ENCODE results near the gene SLC6A18. TPM values are rescaled to one million over a fixed set of nuclear protein-coding genes. Genes with fewer than 3 reads are reported as not detected.

SLC6A18 gene
- total and polyA plus RNA-seq, 2 of the 4 experiments (the other 2 are of a cell fraction) = not detected

DNA sequence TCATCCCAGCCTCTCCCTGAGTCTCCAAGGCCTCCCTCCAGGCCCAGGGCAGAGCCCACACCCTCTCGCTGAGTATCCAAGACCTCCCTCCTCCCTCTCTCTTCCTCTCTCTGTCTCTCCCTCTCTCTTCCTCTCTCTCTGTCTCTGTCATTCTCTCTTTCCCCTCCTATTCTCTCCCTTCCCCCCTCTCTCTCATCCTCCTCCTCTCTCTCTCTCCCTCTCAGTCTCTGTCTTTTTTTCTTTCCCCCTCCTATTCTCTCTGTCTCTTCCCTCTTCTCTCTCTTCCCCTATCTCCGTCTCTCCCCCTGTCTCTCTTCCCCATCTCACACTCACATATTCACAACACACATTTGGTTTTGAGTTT is 15.7 kb upstream of the SLC6A18 start:
- H2AK5ac ChIP-seq (ENCODE audit: low read depth, low read length) = no peak overlapping the region
- no peak overlapping the region for H2BK5ac ChIP-seq (ENCODE audit: low read depth, low read length, poor library complexity, severe bottlenecking)
- no peak overlapping the region for H3K4me3 ChIP-seq (ENCODE audit: insufficient read depth, low read depth, low read length)
- no peak overlapping the region for H2AK9ac ChIP-seq (replicated peaks; ENCODE audit: low read depth, low read length, poor library complexity)
- no peak overlapping the region for H3K56ac ChIP-seq (ENCODE audit: extremely low read depth, insufficient read depth, low read length)
- no peak overlapping the region for H4K91ac ChIP-seq (ENCODE audit: insufficient read depth, low read depth, low read length)
- H3K9me1 ChIP-seq (ENCODE audit: insufficient read depth, low read length) = peaks cover 6% of the 10 kb centered on the region; the same call in 1 of the 2 replicates
- intact Hi-C loops (cut with micrococcal nuclease) (loop anchor here (2.0 kb wide), 1 partner anchor 431 kb away; no protein-coding TSS in a partner anchor), dilution Hi-C loops (cut with HindIII; ENCODE audit: low sequenced_read_pairs, unreplicated experiment) (no loop called here), in situ Hi-C loops (cut with MboI; ENCODE audit: low sequenced_read_pairs) (no loop called here)
- peaks cover 3% of the 10 kb centered on the region; the same call in 1 of the 2 replicates for H3K4me1 ChIP-seq (ENCODE audit: control insufficient read depth, insufficient read depth, low read length)
- no peak overlapping the region for H3K4me2 ChIP-seq (ENCODE audit: low read depth, low read length)
- POLR2A ChIA-PET (ENCODE audit: unreplicated experiment) = no interaction called here
- no peaks in the 10 kb centered on the region for H3K79me1 ChIP-seq (ENCODE audit: low read depth in 1 of 2, low read length in 2 of 2)
- no peak overlapping the region for H3K18ac ChIP-seq (ENCODE audit: low read depth, low read length)
- DNase-seq (no peak), ATAC-seq (ENCODE audit: low read depth) (no peak)
- CTCF ChIA-PET = no interaction called here
- BruUV-seq (replicated peaks) = no TSS peak
- H3K9me3 ChIP-seq (ENCODE audit: control insufficient read depth, insufficient read depth, low read length) = 0 out of 2 replicates have a peak, but pooled peaks cover 2% of the 10 kb centered on the region
- no peaks in the 10 kb centered on the region; the same call in 1 of the 2 replicates for H4K20me1 ChIP-seq (ENCODE audit: insufficient read depth, low read length)
- H3K4ac ChIP-seq (ENCODE audit: low read depth, low read length) = no peak overlapping the region
- no peak overlapping the region for H2BK120ac ChIP-seq (ENCODE audit: low read depth, low read length)
- no peak overlapping the region for H2BK20ac ChIP-seq (ENCODE audit: low read depth, low read length)
- H2BK15ac ChIP-seq (ENCODE audit: low read depth, low read length) = no peak overlapping the region
- 33% methylated on average over 1 of the region's 2 CpGs; no CpG with 5 or more reads in 1 of the 2 experiments for WGBS, 2 experiments (ENCODE audit: extremely low coverage in 2 of 2, insufficient read length in 1 of 2)
- no peak overlapping the region for H3K23ac ChIP-seq (ENCODE audit: low read depth, low read length)
- peaks cover 28% of the 10 kb centered on the region; the same call in 1 of the 2 replicates for H3K27me3 ChIP-seq (ENCODE audit: control insufficient read depth, insufficient read depth, low read length)
- no peak overlapping the region for H3K27ac ChIP-seq (ENCODE audit: insufficient read depth, low read length)
- no peak overlapping the region for H2AFZ ChIP-seq (replicated peaks; ENCODE audit: low read length, poor library complexity)
- no peak overlapping the region for H4K5ac ChIP-seq (ENCODE audit: low read depth, low read length)
- no peak overlapping the region for H4K8ac ChIP-seq (ENCODE audit: low read depth in 2 of 2, low read length in 2 of 2)
- no peaks in the 10 kb centered on the region for H3K36me3 ChIP-seq (ENCODE audit: control insufficient read depth, insufficient read depth, low read length)
- no peak overlapping the region for H3K9ac ChIP-seq (ENCODE audit: low read depth, low read length)
- no peak overlapping the region for H3K14ac ChIP-seq (replicated peaks; ENCODE audit: low read depth, low read length)
- TF ChIP-seq, protein P1, sequence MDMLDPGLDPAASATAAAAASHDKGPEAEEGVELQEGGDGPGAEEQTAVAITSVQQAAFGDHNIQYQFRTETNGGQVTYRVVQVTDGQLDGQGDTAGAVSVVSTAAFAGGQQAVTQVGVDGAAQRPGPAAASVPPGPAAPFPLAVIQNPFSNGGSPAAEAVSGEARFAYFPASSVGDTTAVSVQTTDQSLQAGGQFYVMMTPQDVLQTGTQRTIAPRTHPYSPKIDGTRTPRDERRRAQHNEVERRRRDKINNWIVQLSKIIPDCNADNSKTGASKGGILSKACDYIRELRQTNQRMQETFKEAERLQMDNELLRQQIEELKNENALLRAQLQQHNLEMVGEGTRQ (IDR thresholded peaks at IDR 0.05; ENCODE audit: low read depth, low read length) = no peak
- TF ChIP-seq FOS (IDR thresholded peaks at IDR 0.05; ENCODE audit: low read depth, low read length) (no peak), CHD1 (IDR thresholded peaks at IDR 0.05; ENCODE audit: low read depth, low read length) (no peak), POLR2A (IDR thresholded peaks at IDR 0.05; ENCODE audit: low read depth, low read length) (no peak), MAZ (IDR thresholded peaks at IDR 0.05; ENCODE audit: borderline replicate concordance, low read depth, low read length) (no peak), MAFK (IDR thresholded peaks at IDR 0.05; ENCODE audit: low read depth, low read length) (no peak), RCOR1 (IDR thresholded peaks at IDR 0.05; ENCODE audit: insufficient replicate concordance, low read length) (no peak), SMC3 (IDR thresholded peaks at IDR 0.05; ENCODE audit: low read depth, low read length) (no peak), MXI1 (IDR thresholded peaks at IDR 0.05; ENCODE audit: borderline replicate concordance, low read depth, low read length) (no peak), NFE2L2 (IDR thresholded peaks at IDR 0.05; ENCODE audit: low read depth, low read length) (no peak), RFX5 (IDR thresholded peaks at IDR 0.05; ENCODE audit: low read depth, low read length) (no peak), RAD21 (IDR thresholded peaks at IDR 0.05; ENCODE audit: low read length) (no peak), CEBPB (IDR thresholded peaks at IDR 0.05; ENCODE audit: low read depth, low read length) (no peak), BHLHE40 (IDR thresholded peaks at IDR 0.05; ENCODE audit: low read depth, low read length) (no peak)
- TF ChIP-seq, protein P2, sequence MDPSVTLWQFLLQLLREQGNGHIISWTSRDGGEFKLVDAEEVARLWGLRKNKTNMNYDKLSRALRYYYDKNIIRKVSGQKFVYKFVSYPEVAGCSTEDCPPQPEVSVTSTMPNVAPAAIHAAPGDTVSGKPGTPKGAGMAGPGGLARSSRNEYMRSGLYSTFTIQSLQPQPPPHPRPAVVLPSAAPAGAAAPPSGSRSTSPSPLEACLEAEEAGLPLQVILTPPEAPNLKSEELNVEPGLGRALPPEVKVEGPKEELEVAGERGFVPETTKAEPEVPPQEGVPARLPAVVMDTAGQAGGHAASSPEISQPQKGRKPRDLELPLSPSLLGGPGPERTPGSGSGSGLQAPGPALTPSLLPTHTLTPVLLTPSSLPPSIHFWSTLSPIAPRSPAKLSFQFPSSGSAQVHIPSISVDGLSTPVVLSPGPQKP (IDR thresholded peaks at IDR 0.05; ENCODE audit: borderline replicate concordance, low read depth, low read length) = no peak
- TF ChIP-seq, protein P3, sequence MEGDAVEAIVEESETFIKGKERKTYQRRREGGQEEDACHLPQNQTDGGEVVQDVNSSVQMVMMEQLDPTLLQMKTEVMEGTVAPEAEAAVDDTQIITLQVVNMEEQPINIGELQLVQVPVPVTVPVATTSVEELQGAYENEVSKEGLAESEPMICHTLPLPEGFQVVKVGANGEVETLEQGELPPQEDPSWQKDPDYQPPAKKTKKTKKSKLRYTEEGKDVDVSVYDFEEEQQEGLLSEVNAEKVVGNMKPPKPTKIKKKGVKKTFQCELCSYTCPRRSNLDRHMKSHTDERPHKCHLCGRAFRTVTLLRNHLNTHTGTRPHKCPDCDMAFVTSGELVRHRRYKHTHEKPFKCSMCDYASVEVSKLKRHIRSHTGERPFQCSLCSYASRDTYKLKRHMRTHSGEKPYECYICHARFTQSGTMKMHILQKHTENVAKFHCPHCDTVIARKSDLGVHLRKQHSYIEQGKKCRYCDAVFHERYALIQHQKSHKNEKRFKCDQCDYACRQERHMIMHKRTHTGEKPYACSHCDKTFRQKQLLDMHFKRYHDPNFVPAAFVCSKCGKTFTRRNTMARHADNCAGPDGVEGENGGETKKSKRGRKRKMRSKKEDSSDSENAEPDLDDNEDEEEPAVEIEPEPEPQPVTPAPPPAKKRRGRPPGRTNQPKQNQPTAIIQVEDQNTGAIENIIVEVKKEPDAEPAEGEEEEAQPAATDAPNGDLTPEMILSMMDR (conservative IDR thresholded peaks at IDR 0.05; ENCODE audit: low read depth, low read length) = no peak
